Ishikawa (cell line): Measurements from ENCODE around the gene PBX4.

ENCODE experiments used
- CEBPB ChIP-seq: IDR thresholded peaks from 2 replicates; pipeline ENCODE4 v1.6.1; 2012
- CREB1 ChIP-seq: IDR thresholded peaks from 2 replicates; pipeline ENCODE4 v1.6.1; 2012; ENCODE audit warnings: low read depth
- EGR1 ChIP-seq: IDR thresholded peaks from 2 replicates; pipeline ENCODE4 v1.6.1; 2012
- EP300 ChIP-seq: IDR thresholded peaks from 2 replicates; pipeline ENCODE4 v1.6.1; 2012; ENCODE audit warnings: borderline replicate concordance
- FOXM1 ChIP-seq: IDR thresholded peaks from 2 replicates; pipeline ENCODE4 v1.6.1; 2012; ENCODE audit warnings: low read depth, borderline replicate concordance
- MAX ChIP-seq: IDR thresholded peaks from 2 replicates; pipeline ENCODE4 v1.6.1; 2012
- NFIC ChIP-seq: IDR thresholded peaks from 2 replicates; pipeline ENCODE4 v1.6.1; 2012
- RAD21 ChIP-seq: IDR thresholded peaks from 2 replicates; pipeline ENCODE4 v1.6.1; 2012; ENCODE audit warnings: low read depth
- REST ChIP-seq: IDR thresholded peaks from 2 replicates; pipeline ENCODE4 v1.6.1; 2012; ENCODE audit warnings: low read depth, mild to moderate bottlenecking
- TAF1 ChIP-seq: IDR thresholded peaks from 2 replicates; pipeline ENCODE4 v1.6.1; 2012; ENCODE audit warnings: low read depth, mild to moderate bottlenecking
- TCF12 ChIP-seq: IDR thresholded peaks from 2 replicates; pipeline ENCODE4 v1.6.1; 2012; ENCODE audit warnings: low read depth
- TEAD4 ChIP-seq: IDR thresholded peaks from 2 replicates; pipeline ENCODE4 v1.6.1; 2012
- USF1 ChIP-seq: IDR thresholded peaks from 2 replicates; pipeline ENCODE4 v1.6.1; 2012
- YY1 ChIP-seq: IDR thresholded peaks from 2 replicates; pipeline ENCODE4 v1.6.1; 2012; ENCODE audit warnings: low read depth
- ZBTB7A ChIP-seq: IDR thresholded peaks from 2 replicates; pipeline ENCODE4 v1.6.1; 2012; ENCODE audit warnings: low read depth

Gene PBX4

GRCh38 chr19:19543640-19544039 is 74.8 kb downstream of the PBX4 start:
- no peak for TF ChIP-seq CEBPB
- TF ChIP-seq CREB1: no peak
- no peak for TF ChIP-seq FOXM1
- no peak for TF ChIP-seq REST
- TF ChIP-seq EP300: no peak
- no peak for TF ChIP-seq ZBTB7A
- TF ChIP-seq TAF1: no peak
- TF ChIP-seq NFIC: no peak
- TF ChIP-seq TCF12: no peak
- no peak for TF ChIP-seq YY1
- no peak for TF ChIP-seq USF1
- TF ChIP-seq RAD21: no peak
- TF ChIP-seq MAX: no peak
- no peak for TF ChIP-seq EGR1
- no peak for TF ChIP-seq TEAD4

- TF ChIP-seq CEBPB (no peak), MAX (no peak)
Observed at GRCh38 chr19:19543101-19543500, 75.4 kb downstream of the PBX4 start.

GRCh38 chr19:19542507-19542906 is 76.0 kb downstream of the PBX4 start:
- TF ChIP-seq CREB1 (no peak), EP300 (no peak), USF1 (no peak), YY1 (no peak), CEBPB (no peak), RAD21 (no peak)

GRCh38 chr19:19541616-19542015 is 76.9 kb downstream of the PBX4 start:
- TF ChIP-seq ZBTB7A (no peak), YY1 (no peak), RAD21 (no peak), TEAD4 (no peak), TAF1 (no peak)

- peak; percentile 8; the same call in 1 of the 2 replicates for TF ChIP-seq RAD21
- TF ChIP-seq YY1: no peak
- no peak for TF ChIP-seq USF1
- TF ChIP-seq NFIC: no peak
- peak; percentile 18; the same call in 1 of the 2 replicates for TF ChIP-seq EGR1
- 0 out of 2 replicates have a peak, but pooled peaks have one; percentile 44 for TF ChIP-seq MAX
- TF ChIP-seq TCF12: no peak; the same call in 1 of the 2 replicates
- TF ChIP-seq ZBTB7A: peak; percentile 40; the same call in 1 of the 2 replicates
- no peak for TF ChIP-seq CREB1
Observed at GRCh38 chr19:19540715-19541515, 77.6 kb downstream of the PBX4 start.

GRCh38 chr19:19540064-19540714 is 78.3 kb downstream of the PBX4 start:
- TF ChIP-seq FOXM1 (no peak), EP300 (no peak), CREB1 (peak; percentile 77), ZBTB7A (no peak), REST (no peak), CEBPB (no peak), EGR1 (no peak), RAD21 (no peak), YY1 (no peak), TEAD4 (no peak), MAX (peak; percentile 99), NFIC (no peak), TAF1 (no peak), TCF12 (no peak), USF1 (peak; percentile 83)
